A673 (cell line): ENCODE results near the gene CALU. TPM values are rescaled to one million over a fixed set of nuclear protein-coding genes. Genes with fewer than 3 reads are reported as not detected.

Source experiments
- BruUV-seq: library from RNA; stranded (reverse); fragments of 400-500 nt; replicated peaks from 2 replicates; lab custom pipeline; 2021; lab: Mats Ljungman, UMichigan
- CTCF ChIA-PET: fragments of 300-600 bp; sonication (Branson Sonifier 250); formaldehyde crosslinking; loops from one replicate; lab custom pipeline; 2022; ENCODE audit warnings: antibody characterized with exemption; lab: Charles Lee
- POLR2A ChIA-PET: fragments of 300-600 bp; sonication (Branson Sonifier 250); formaldehyde crosslinking; loops from one replicate; lab custom pipeline; 2022; ENCODE audit warnings: antibody characterized with exemption; ENCODE audit not compliant: low non-redundant PET; lab: Charles Lee
- DNase-seq: peaks from one replicate; pipeline ENCODE4 v3.0.0-alpha.2; 2015; ENCODE audit warnings: low spot score
- H3K27ac ChIP-seq: fragments of 200-600 bp; sonication (generic); 2 replicates; pipeline ENCODE4 v1.5.1; 2016; ENCODE audit warnings: mixed run types, low read depth, mild to moderate bottlenecking, mixed read lengths, antibody characterized with exemption, low read length; ENCODE audit not compliant: poor library complexity, severe bottlenecking
- H3K27me3 ChIP-seq: fragments of 200-600 bp; sonication (generic); replicated peaks from 2 replicates; pipeline ENCODE4 v1.6.1; 2017; ENCODE audit warnings: mixed run types, low read depth, mild to moderate bottlenecking, mixed read lengths, antibody characterized with exemption, low read length; ENCODE audit not compliant: insufficient read depth, poor library complexity
- H3K36me3 ChIP-seq: fragments of 200-600 bp; sonication (generic); 2 replicates; pipeline ENCODE4 v1.6.1; 2016; ENCODE audit warnings: mixed run types, mild to moderate bottlenecking, mixed read lengths, antibody characterized with exemption, low read length; ENCODE audit not compliant: insufficient read depth, poor library complexity, severe bottlenecking
- H3K4me1 ChIP-seq: fragments of 200-600 bp; sonication (generic); 2 replicates; pipeline ENCODE4 v1.6.1; 2017; ENCODE audit warnings: mixed run types, mild to moderate bottlenecking, mixed read lengths, antibody characterized with exemption, low read length; ENCODE audit not compliant: insufficient read depth, poor library complexity, severe bottlenecking
- H3K4me3 ChIP-seq: fragments of 200-600 bp; sonication (generic); 2 replicates; pipeline ENCODE4 v1.5.1; 2016; ENCODE audit warnings: low read depth, mixed run types, mild to moderate bottlenecking, mixed read lengths, low read length; ENCODE audit not compliant: poor library complexity, severe bottlenecking
- H3K9me3 ChIP-seq: fragments of 200-600 bp; sonication (generic); 2 replicates; pipeline ENCODE4 v1.6.1; 2016; ENCODE audit warnings: mixed run types, low read depth, mild to moderate bottlenecking, mixed read lengths, antibody characterized with exemption, low read length; ENCODE audit not compliant: poor library complexity, severe bottlenecking
- CTCF ChIP-seq: fragments of 300-800, 200-600 bp; sonication (generic); conservative IDR thresholded peaks from 2 replicates; pipeline ENCODE4 v1.5.1; 2017; ENCODE audit warnings: low read depth, mild to moderate bottlenecking, antibody characterized with exemption, low read length, moderate library complexity, mixed read lengths
- EZH2 ChIP-seq: fragments of 200-600 bp; sonication (generic); IDR thresholded peaks from 2 replicates; pipeline ENCODE4 v1.6.1; 2017; ENCODE audit warnings: borderline replicate concordance, low read depth, mild to moderate bottlenecking, mixed read lengths, antibody characterized with exemption, low read length; ENCODE audit not compliant: poor library complexity, severe bottlenecking
- intact Hi-C: fragments of 100-400 bp; cut with micrococcal nuclease; formaldehyde crosslinking; loops from one replicate; pipeline ENCODE4 v1.10.0; 2022; ENCODE audit not compliant: unreplicated experiment
- total RNA-seq: library from RNA; stranded (reverse); gene quantifications from 2 replicates; pipeline ENCODE4 v1.2.3, GENCODE V29; 2021

CALU gene
- total RNA-seq, 1 experiment from 2014 or later, result 162 TPM

GRCh38 chr7:128713794-128714193, 25.4 kb upstream of the CALU start:
- Histone ChIP-seq H3K4me3 (no peak overlapping the region), H3K9me3 (no peaks in the 10 kb centered on the region), H3K36me3 (no peaks in the 10 kb centered on the region), H3K4me1 (no peaks in the 10 kb centered on the region), H3K27me3 (no peaks in the 10 kb centered on the region), H3K27ac (no peak overlapping the region)
- no TSS peak for BruUV-seq
- DNase-seq, result no peak
- intact Hi-C loops, result no loop called here
- ChIA-PET POLR2A (no interaction called here), CTCF (no interaction called here)
- no peak for TF ChIP-seq CTCF
- no peak for TF ChIP-seq EZH2

DNA sequence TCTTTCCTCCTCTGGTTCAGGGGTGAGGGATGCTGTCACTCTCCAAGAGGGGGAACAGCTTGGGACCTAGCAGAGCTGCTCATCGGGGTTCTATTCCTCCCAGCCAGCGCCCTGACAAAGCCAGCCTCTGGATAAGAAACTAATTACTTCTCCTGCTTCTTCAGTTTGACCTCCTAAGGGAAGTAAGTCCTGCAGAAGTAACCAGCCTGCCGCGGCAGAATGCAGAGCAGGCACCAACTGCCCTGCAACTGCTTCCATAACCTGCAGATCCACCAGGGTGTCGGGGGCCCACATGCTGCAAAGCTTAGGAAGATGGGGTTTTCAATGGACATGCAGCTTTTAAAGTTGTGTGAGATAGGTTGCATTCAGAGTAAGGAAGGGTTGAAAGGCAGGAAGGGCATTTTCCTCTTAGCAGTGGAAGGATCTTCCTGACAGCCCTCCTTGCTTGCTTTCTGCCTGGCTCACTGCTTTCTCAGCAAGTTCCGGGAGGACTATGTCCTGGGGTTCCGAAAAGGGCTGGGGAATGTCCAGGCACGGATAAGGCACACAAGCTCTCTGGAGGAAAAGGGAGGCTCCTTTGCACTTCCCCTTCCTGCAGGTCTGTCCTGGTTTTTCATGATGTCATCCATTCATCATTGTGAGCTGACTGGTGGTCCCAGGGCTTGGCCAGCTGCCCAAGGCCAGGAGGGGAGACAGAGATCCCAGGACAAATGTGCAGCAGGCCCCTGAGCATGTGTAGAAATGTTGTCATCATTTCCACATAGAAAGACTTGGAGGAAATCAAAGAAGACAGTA, 24.3 kb upstream of the CALU start:
- Histone ChIP-seq H3K9me3 (no peaks in the 10 kb centered on the region), H3K4me1 (no peaks in the 10 kb centered on the region), H3K4me3 (no peak overlapping the region), H3K36me3 (no peaks in the 10 kb centered on the region), H3K27ac (no peak overlapping the region), H3K27me3 (no peaks in the 10 kb centered on the region)
- TF ChIP-seq CTCF (no peak), EZH2 (no peak)
- BruUV-seq, result no TSS peak
- DNase-seq, result no peak
- intact Hi-C loops, result no loop called here
- ChIA-PET POLR2A (no interaction called here), CTCF (interaction anchor here (0.6 kb wide), 1 partner anchor 9 kb away, joined by 13 read pairs; no protein-coding TSS in a partner anchor)

DNA sequence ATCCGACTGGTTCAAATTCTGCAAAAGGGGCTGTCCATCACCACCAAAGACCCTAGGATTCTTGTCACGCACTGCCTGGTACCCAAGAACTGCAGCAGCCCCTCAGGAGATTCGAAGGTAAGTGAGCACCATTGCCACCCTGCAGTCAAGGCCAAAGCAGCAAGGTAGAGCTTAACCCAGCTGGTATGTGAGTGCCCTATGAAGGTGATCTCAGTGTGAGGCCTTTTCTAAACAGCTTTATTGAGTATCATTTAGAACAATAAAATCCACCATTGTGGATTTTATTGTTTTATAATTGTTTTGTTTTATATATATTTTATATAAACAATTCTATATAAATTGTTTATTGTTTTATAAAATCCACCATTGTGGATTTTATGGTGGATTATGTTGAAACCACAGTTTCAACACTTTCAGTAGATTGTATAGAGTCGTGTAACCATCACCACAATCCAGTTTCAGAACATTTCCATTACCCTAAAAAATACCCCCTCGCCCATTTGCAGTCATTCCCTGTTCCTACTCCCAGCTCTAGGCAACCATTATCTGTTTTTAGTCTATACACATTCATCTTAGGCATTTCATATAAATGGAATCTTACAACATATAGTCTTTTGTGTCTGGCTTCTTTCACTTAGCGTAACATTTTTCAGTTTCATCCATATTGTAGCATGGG, 20.1 kb upstream of the CALU start:
- no peak overlapping the region for H3K27ac ChIP-seq
- H3K4me3 ChIP-seq, result no peak overlapping the region
- H3K27me3 ChIP-seq, result no peaks in the 10 kb centered on the region
- ChIA-PET POLR2A (no interaction called here), CTCF (no interaction called here)
- BruUV-seq, result no TSS peak
- intact Hi-C loops, result no loop called here
- H3K36me3 ChIP-seq, result no peaks in the 10 kb centered on the region
- no peaks in the 10 kb centered on the region for H3K9me3 ChIP-seq
- no peak for DNase-seq
- no peaks in the 10 kb centered on the region for H3K4me1 ChIP-seq
- TF ChIP-seq EZH2 (no peak), CTCF (no peak)
